PFSK-1 (cell line): Measurements from ENCODE around the gene CNDP2.

Experiments used
- FOXP2 ChIP-seq: optimal IDR thresholded peaks from 2 replicates; pipeline ENCODE3; 2011; ENCODE audit warnings: borderline replicate concordance, control low read depth, inconsistent platforms; ENCODE audit not compliant: insufficient read depth; ENCODE audit errors: extremely low read length, extremely low read depth
- POLR2AphosphoS5 ChIP-seq: IDR thresholded peaks from 2 replicates; pipeline ENCODE4 v1.6.1; 2012; ENCODE audit warnings: low read depth, mild to moderate bottlenecking, control low read depth, low read length, moderate library complexity
- SIN3A ChIP-seq: IDR thresholded peaks from 2 replicates; pipeline ENCODE4 v1.6.1; 2012; ENCODE audit warnings: mild to moderate bottlenecking, low read length, moderate library complexity, borderline replicate concordance; ENCODE audit not compliant: insufficient read depth
- TAF1 ChIP-seq: IDR thresholded peaks from 2 replicates; pipeline ENCODE4 v1.6.1; 2012; ENCODE audit warnings: low read length, control low read depth, borderline replicate concordance; ENCODE audit not compliant: insufficient read depth
- TF ChIP-seq, protein P1 (sequence below), 2 experiments: IDR thresholded peaks; 2 replicates each; pipeline versions ENCODE4 v1.6.1 to v1.8.0; 2011 to 2012; ENCODE audit warnings: low read depth in 2 of 2, low read length in 2 of 2, control low read depth in 1 of 2, inconsistent platforms in 1 of 2, mild to moderate bottlenecking in 1 of 2, moderate library complexity in 1 of 2; ENCODE audit not compliant: insufficient read depth in 1 of 2

Gene CNDP2

DNA sequence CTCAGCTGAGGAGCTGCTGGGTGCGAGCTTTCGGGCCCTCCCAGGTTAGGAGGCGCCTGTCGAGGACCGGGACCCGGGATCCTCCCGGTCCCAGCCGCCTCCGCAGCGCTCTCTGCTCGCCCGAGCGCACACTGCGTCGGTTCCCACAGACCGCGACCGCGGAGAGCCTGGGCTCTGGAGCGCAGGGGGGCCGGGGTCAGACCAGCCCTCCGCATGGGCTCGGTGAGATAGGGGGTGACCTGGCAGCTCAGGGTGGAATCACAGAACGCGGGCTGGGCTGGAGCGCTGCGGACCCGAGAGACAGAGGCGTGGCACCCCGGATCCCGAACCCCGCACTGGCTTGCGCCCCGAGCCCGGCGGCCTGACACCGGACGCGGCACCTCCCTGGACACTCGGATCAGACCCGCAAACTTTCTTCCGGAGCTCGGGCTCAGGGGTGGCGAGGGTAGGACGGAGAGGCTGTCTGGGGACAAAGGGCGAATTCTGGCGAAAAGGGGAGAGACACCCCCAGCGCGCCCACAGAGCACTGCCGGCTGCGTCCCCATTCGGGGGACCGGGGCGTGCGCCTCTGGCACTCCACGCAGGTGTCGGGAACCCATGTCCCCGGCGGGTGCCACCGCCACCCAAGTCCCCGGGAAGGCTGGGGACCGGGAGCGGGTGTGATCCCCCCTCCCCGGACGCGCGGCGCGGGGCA, 39.7 kb upstream of the CNDP2 start:
- TF ChIP-seq TAF1, result no peak
- TF ChIP-seq POLR2AphosphoS5, result no peak
- no peak for TF ChIP-seq SIN3A
- TF ChIP-seq, protein P1, sequence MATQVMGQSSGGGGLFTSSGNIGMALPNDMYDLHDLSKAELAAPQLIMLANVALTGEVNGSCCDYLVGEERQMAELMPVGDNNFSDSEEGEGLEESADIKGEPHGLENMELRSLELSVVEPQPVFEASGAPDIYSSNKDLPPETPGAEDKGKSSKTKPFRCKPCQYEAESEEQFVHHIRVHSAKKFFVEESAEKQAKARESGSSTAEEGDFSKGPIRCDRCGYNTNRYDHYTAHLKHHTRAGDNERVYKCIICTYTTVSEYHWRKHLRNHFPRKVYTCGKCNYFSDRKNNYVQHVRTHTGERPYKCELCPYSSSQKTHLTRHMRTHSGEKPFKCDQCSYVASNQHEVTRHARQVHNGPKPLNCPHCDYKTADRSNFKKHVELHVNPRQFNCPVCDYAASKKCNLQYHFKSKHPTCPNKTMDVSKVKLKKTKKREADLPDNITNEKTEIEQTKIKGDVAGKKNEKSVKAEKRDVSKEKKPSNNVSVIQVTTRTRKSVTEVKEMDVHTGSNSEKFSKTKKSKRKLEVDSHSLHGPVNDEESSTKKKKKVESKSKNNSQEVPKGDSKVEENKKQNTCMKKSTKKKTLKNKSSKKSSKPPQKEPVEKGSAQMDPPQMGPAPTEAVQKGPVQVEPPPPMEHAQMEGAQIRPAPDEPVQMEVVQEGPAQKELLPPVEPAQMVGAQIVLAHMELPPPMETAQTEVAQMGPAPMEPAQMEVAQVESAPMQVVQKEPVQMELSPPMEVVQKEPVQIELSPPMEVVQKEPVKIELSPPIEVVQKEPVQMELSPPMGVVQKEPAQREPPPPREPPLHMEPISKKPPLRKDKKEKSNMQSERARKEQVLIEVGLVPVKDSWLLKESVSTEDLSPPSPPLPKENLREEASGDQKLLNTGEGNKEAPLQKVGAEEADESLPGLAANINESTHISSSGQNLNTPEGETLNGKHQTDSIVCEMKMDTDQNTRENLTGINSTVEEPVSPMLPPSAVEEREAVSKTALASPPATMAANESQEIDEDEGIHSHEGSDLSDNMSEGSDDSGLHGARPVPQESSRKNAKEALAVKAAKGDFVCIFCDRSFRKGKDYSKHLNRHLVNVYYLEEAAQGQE (IDR thresholded peaks at IDR 0.05; ENCODE audit: insufficient read depth in 1 of 2, low read depth in 2 of 2, low read length in 2 of 2), result no peak
- TF ChIP-seq FOXP2, result no peak

DNA sequence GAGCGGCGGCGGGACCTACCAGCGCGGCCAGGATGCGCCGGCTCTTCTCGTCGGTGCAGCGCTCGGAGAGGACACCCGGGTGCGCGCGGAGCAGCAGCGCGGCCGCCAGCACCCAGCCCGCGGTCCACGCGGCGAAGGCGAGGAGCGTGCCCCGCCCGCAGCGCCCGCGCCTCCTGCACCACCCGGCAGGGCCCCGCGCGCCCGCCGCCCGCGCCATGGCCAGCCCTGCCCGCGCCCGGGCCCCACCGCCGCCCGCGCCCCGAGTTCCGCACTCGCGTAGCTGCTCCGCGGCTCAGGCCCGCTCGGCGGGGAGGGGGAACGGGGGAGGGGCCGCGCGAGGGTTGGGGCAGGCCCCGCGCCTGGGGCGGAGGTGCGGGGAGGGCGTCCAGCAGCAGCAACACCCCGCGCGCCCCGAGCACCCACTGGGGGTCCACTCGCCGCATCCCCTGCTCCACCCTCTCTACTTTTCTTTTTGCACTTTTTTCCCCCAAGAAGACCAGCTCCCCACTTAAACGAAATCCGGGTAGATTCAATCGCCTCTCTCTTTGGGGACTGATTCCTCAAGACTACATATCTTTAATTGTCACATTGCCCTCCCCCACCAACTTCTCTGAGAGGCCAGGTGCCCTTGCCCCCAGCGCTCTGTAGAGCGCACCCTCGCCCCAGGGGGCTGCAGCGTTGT, 39.0 kb upstream of the CNDP2 start, which contains the start of gene DIPK1C:
TSS of gene DIPK1C (minus strand) at position 266 of the 682 bp plus-strand sequence. CDS start at position 217, 49 bp downstream.
- TF ChIP-seq FOXP2 (no peak), SIN3A (no peak), TAF1 (no peak), POLR2AphosphoS5 (no peak)
- TF ChIP-seq, protein P1 (IDR thresholded peaks at IDR 0.05; ENCODE audit: insufficient read depth in 1 of 2, low read depth in 2 of 2, low read length in 2 of 2), result no peak

DNA sequence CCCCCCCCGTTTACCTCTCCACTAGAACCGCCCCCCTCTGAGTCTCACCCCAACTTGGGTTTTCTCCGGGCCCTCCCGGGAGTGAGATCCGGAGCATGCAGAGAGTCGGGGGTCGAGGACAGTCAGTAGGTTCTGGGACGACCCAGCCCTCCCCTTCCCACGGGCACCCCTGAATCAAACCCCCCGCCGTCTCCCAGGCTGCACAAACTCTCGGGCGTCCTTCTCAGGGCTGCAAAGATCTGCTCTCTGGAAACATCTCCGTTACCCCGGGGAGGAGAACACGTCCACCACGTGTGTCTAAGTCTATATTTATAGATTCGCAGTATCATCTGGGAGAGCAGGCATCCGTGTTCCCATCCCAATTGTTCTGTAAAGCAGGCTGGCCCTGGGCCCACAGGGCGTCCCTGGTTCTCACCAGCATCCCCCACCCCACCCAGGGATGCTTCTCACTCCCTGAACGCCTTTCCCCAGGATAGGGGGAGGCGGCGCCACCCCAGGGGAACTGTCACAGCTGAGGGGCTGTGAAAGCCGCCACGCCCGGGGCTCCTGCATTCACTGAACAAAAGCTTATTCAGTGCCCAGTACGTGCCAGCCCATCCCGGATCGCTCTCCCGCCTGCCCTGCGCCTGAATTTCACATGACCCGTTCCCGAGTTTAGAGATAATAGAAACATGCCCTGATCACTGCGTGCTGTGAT, 38.3 kb upstream of the CNDP2 start:
- TF ChIP-seq FOXP2 (no peak), TAF1 (no peak)

DNA sequence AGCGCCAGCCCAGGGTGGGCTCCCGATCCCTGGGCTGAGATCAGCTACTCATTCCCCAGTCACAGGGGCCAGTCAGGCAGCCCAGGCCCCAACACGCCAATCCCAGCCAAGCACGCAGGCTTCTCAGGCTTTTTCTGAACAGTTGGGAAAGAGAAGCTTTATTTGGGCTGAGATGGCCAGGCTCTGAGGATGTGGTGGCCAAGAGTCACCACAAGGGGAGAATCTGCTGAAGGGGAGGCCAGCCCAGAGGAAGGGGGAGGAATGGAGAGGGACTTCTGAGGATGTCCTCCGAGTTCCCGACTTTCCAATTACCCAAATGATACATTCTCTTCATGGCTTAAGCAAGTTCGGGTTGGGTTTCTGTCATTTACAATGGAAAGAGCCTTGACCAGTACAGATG, 36.3 kb upstream of the CNDP2 start:
- TF ChIP-seq, protein P1 (IDR thresholded peaks at IDR 0.05; ENCODE audit: insufficient read depth in 1 of 2, low read depth in 2 of 2, low read length in 2 of 2), result no peak
- TF ChIP-seq SIN3A (no peak), FOXP2 (no peak), TAF1 (no peak), POLR2AphosphoS5 (no peak)

DNA sequence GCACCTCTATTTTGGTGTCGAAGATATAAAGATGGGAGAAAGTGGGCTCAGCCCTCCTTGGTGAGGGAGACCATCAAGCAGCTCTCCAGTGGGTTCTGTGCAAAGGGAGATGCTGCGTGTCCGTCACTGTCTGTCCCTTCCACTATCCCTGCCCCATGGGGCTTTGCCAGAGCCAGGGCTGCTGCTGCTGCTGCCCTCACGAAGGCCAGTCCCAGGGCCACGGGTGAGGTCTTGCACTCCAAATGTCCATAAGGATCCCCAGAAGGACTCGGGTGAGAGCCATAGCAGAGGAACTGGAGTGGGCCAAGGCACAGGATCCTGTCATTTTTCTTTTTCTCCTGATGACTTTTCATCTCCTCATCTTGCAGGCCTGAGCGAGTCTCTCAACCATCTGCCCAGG, 35.3 kb upstream of the CNDP2 start:
- TF ChIP-seq SIN3A (no peak), FOXP2 (no peak), POLR2AphosphoS5 (no peak), TAF1 (no peak)
- TF ChIP-seq, protein P1 (IDR thresholded peaks at IDR 0.05; ENCODE audit: insufficient read depth in 1 of 2, low read depth in 2 of 2, low read length in 2 of 2), result no peak
